ENCODE data around the gene PAFAH1B2.

The PAFAH1B2 gene

DNA sequence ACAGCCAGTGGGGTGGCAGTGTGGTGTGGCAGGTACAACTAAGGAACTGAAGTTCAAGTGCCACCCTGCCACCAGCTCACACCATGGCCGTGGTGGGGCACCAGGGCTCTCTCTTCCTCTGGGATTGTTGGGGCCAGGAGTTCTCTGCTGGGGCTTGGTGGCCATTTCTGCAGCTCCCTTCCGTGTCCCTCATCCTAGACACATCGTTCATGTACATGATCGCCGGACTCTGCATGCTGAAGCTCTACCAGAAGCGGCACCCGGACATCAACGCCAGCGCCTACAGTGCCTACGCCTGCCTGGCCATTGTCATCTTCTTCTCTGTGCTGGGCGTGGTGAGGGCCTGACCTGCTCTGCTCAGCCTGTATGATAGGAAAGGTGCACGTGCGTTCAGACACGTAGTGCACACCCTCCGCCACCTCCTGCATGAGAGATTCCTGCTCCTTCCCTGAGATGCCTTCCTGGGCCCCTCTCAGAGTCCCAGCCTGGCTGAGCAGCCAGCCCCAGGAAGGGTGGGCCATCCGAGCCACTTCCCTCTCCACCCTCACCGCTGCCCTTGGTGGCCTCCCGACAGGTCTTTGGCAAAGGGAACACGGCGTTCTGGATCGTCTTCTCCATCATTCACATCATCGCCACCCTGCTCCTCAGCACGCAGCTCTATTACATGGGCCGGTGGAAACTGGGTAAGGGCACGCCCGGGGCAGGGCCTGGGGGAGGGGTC, 47.8 kb downstream of the PAFAH1B2 start:
- DNase-seq: no peak

DNA sequence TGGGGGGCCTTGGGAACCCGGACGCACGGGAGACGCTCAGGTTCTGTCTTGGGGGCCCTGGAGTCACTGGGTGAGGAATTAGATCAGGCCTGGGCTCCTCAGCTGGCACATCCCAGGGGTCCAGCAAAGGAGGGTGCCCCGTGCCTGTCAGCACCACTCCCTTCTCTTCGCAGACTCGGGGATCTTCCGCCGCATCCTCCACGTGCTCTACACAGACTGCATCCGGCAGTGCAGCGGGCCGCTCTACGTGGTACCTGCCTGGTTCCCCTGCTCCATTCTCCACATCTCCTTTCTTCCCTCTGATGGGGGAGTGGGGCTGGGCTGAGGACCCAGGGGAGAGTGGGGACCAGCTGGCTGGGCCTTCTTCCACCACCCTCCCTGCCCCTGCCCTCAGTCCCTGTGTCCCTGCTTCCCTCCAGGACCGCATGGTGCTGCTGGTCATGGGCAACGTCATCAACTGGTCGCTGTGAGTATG, 48.4 kb downstream of the PAFAH1B2 start:
- no peak for DNase-seq

DNA sequence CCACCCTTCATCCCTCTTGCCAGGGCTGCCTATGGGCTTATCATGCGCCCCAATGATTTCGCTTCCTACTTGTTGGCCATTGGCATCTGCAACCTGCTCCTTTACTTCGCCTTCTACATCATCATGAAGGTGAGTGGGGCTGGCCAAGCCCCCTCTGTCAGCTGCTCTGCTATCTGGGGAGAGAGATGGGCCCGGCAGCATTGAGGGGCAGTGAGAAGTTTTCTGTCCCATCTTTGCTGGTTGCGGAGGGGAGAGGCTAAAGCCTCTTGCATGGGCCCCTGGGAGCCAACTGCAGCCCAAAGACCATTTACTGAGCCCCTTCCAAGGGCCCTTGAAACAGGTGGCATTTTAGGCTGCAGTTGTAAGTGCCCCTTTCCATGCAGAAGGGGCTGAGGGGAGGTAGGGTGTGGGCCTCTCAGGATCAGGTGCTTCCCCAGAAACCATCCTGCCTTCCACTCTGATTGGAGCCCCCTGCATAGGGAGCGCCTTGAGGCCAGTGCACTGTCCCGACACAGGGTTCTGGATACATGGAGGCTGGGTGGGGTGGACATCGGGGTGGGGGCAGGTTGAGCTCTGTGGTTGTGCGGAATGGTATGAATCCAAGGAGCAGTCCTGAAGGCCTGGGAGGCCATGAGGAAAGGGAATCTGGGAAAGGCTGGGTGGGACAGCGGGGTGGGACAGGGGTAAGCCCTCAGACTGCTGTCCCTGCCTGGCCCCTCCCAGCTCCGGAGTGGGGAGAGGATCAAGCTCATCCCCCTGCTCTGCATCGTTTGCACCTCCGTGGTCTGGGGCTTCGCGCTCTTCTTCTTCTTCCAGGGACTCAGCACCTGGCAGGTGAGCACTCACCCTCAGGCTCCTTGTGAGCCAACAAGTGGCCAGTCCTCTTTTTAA, 49.3 kb downstream of the PAFAH1B2 start:
- DNase-seq: no peak

DNA sequence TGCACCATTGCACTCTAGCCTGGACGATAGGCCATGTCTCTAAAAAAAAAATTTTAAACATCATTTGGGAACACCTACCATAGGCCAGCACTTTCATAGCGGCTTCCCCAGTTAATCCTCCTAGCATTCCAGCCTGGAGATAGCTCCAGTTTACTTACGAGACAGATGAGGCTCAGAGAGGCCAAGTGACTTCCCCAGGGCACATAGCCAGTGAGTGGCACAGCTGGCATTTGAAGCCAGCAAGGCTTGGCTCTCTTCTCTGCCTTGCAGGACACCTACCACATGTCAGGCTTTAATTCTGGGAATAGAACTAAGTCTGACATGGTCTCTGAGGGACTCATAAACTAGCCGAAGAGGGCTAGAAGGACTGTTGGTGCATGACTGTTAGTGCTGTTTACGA, 50.2 kb downstream of the PAFAH1B2 start:
- no peak for DNase-seq

- no peak for DNase-seq
Measured at GRCh38 chr11:117195258-117195657, 51.2 kb downstream of the PAFAH1B2 start.

DNA sequence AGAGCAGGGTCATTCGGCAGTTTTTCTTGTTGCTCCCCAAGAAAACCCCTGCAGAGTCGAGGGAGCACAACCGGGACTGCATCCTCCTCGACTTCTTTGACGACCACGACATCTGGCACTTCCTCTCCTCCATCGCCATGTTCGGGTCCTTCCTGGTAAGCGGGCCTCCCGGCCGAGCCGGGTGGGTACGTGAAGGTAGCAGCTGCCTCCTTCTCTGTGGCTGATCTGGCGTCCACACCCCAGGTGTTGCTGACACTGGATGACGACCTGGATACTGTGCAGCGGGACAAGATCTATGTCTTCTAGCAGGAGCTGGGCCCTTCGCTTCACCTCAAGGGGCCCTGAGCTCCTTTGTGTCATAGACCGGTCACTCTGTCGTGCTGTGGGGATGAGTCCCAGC, 51.7 kb downstream of the PAFAH1B2 start:
- DNase-seq: no peak

GRCh38 chr11:117197006-117197405, 52.9 kb downstream of the PAFAH1B2 start:
- no peak for DNase-seq

GRCh38 chr11:117197516-117198456, 53.7 kb downstream of the PAFAH1B2 start:
- DNase-seq: no peak

DNA sequence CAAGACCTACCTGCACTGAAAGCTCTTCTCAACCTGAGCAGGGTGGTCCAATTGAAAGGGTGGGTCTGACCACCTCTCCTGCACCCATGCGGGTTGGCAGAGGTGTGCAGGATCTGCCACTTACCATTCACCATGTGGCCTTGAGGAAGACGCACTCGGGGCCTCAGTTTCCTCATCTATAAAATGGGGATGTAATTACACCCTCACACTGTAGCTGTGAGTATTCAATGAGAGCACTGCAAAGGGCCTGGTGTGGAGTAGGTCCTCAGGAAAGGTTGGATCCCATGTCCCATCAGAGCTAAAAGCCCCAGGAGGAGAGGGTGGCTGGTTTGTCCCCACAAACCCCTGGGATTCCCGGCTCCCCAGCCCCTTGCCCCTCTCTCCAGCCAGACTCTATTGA, 54.5 kb downstream of the PAFAH1B2 start:
- DNase-seq: no peak

GRCh38 chr11:117199053-117199915, 55.2 kb downstream of the PAFAH1B2 start, which contains the start of gene TAGLN:
Gene TAGLN (plus strand): TSS chr11:117199370. CDS start chr11:117203014, 3,644 bp downstream.
- no peak for DNase-seq

DNA sequence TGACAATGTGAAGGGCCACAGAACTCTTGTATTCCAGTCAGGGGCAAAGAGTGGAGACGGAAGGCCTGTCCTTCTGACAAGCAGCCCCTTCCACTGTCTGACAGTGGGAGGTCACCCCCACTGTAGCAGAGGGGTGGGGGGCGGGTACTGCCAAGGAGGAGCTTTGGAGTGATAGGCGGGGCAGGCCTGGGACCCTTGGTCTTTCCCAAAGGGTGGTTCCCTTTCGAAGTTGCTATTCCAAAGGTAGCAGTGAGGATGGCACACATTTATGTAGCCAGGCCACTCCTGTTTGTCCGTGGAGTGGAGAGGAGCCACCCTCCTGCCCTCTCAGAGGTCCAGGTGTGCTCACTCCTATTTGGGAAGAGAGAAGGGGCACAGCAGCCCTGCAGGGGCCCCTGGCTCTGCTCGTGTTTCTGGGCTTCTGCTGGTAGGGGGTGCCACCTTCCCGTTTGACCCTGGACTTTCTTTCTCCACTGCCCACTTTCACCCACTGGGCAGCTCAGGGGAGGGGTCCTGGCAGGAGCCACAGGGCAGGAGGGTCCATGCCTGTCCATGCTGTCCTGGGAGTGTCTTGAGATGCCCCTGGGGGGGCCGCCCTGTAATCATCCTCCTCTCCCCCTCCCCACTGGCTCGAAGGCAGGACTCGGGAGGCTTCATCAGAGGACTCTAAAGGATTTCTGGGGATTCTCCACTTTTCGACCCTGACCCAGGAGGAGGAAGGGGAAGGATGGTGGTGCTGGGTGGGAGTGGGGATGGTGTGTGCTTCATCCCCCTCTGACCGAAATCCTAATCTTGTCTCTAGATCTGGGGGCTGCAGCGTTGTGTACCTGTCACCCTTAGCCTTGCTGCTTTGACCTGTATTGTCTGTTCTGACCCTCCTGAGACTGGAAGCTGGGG, 56.1 kb downstream of the PAFAH1B2 start:
- no peak for DNase-seq

- no peak for DNase-seq
Measured at GRCh38 chr11:117200813-117201657, 56.9 kb downstream of the PAFAH1B2 start.

- DNase-seq: no peak
Measured at GRCh38 chr11:117201658-117202305, 57.7 kb downstream of the PAFAH1B2 start.

DNA sequence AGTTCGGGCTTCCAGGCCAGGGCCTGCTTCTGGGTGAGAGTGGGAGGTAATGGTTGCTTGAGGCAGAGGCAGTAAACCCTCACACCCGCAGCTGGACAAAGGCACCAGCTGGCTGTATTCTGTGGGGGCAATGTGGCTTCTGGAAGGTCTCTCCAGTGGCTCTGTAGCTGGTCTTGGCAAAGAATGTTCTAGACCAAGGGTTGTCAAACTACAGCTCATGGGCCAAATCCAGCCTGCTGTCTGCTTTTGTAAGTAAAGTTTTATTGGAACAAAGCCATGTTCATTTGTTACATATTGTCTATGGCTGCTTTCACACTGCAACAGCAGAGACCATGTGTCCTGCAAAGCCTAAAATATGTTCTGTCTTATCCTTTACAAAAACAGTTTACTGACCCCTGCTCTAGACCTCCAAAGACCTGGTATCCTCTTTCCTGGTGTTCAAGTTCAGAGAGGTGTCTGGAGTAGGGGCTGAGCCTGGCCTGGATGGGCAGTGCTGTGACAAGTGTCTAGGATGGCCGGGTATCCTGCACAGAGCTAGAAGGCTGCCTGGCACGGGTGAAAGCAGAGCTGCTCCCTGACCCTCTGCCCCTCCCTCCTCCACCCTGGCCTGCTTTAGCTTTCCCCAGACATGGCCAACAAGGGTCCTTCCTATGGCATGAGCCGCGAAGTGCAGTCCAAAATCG, 58.4 kb downstream of the PAFAH1B2 start:
- no peak for DNase-seq

DNA sequence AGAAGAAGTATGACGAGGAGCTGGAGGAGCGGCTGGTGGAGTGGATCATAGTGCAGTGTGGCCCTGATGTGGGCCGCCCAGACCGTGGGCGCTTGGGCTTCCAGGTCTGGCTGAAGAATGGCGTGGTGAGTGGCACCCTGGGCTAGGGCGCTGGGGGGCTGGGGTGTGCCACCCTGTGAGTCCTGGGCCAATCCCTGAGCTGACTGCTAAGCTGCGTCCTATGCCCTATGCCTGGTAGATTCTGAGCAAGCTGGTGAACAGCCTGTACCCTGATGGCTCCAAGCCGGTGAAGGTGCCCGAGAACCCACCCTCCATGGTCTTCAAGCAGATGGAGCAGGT, 59.0 kb downstream of the PAFAH1B2 start:
- DNase-seq: no peak

DNA sequence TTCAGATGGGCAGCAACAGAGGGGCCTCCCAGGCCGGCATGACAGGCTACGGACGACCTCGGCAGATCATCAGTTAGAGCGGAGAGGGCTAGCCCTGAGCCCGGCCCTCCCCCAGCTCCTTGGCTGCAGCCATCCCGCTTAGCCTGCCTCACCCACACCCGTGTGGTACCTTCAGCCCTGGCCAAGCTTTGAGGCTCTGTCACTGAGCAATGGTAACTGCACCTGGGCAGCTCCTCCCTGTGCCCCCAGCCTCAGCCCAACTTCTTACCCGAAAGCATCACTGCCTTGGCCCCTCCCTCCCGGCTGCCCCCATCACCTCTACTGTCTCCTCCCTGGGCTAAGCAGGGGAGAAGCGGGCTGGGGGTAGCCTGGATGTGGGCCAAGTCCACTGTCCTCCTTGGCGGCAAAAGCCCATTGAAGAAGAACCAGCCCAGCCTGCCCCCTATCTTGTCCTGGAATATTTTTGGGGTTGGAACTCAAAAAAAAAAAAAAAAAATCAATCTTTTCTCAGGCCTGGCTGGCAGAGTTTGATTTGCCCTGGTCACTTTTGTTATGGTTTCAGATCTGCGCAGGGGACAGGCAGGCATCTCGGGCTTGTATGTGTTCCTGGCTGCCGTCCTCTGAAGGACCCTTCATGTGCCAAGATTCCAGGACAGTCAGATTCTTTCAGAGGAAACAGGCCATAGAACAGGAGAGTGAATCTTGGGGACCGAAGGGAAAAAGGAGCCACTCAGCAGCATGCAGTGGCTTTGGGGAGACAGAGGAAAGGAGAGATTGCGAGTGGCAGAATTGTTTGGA, 60.4 kb downstream of the PAFAH1B2 start:
- no peak for DNase-seq

DNA sequence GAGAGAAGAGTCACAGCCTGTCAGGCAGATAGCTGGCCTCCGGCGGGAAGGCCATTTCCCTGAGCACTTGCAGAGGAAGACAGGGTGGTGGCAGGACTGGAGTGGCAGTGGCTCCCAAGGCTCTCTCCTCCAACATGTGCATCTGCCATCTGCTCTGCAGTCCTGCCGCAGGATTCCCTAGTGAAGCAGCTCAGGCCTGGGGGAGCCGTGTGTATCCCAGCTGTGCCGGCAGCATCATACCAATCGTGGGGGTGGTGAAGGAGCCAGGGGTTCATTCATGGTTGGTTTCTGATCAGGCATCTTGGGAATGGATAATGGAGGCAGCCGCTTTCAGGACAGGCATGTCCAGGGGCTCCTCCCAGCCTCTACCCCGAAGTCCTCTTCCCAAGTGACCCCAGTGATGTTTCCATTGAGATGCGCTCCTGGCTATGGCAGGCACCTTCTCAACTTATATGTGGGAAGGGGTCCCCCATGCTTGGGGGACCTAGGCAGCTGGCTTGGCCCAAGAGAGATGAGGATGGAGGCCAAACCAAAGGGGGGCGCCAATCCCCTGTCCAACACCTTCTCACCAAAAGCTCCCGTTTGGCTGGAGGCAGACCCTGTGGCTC, 61.2 kb downstream of the PAFAH1B2 start:
- DNase-seq: no peak
